ENCODE results near the gene ADAT3.
"Not testable (repeated sequence)": the region's sequence is repeated elsewhere in the genome, so short reads cannot be mapped to it uniquely, and the experiment has no call there.

The ADAT3 gene

DNA sequence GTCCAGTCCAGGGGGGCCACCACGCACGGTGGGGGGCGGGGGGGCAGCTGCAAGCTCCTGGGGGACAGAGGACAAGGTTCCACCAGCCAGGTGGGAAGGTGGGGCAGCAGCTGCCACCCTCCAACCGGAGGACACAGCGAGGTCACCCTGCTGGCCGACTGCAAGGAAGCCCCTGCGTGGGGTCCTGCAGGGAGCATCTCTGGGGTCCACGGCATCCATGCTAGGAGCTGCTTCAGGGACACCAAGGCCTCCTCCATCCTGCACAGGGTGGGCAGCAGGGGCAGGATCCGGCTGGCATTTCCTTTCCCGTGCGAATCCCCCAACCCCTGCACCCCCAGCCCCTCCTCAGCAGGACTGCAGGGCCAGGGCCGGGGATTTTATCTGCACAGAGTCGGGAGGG lies 33.6 kb upstream of the ADAT3 start:
- peaks cover 26 to 27% of the 10 kb centered on the region in 2 experiments for H3K4me1 ChIP-seq (ENCODE audit: control insufficient read depth in 1 of 2, insufficient read depth in 1 of 2, low read depth in 1 of 2, low read length in 1 of 2)

DNA sequence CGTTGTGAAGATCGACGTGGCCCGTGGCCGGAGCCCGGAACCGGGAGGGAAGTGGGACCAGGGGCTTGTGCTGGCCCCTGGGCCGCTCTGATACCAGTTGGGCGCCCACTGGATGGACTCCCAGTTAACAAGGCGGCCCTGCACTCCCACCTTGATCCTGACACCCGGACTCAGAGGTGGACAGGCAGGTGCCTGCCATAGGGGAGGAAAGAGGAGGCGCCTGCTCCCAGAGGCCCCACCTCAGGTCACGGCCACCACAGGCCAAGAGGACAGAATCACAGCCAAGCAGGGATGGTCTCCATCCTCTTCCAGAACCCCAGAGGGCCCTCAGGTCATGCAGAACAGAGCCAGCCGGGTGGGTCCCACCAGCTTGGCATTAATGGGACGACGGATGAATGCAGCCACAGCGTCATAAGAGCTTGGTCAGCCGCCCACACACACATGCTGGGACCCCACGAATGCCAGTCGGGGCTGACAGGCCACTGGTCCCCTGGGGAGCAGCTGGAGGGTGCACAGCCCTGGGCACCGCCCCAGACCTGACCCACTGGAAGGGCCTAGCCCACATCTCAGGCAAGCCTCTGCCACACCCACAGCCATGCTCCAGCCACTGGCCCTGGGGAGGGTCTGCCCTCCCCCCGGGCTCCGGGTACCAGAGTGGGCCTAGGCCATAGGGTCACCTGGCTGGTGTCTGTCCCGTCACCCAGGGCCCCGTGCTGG lies 32.2 kb upstream of the ADAT3 start:
- Histone ChIP-seq H3K36me3 (peaks cover 13% of the 10 kb centered on the region), H3K27ac (no peak overlapping the region), H3K4me3 (ENCODE audit: low read depth in 1 of 2, low read length in 1 of 2) (no peak overlapping the region), H3K9me3 (no peaks in the 10 kb centered on the region), H3K27me3 (no peaks in the 10 kb centered on the region), H3K4me1 (ENCODE audit: control insufficient read depth in 1 of 2, insufficient read depth in 1 of 2, low read depth in 1 of 2, low read length in 1 of 2) (peaks cover 27 to 30% of the 10 kb centered on the region in 2 experiments)
- TF ChIP-seq, protein P1, sequence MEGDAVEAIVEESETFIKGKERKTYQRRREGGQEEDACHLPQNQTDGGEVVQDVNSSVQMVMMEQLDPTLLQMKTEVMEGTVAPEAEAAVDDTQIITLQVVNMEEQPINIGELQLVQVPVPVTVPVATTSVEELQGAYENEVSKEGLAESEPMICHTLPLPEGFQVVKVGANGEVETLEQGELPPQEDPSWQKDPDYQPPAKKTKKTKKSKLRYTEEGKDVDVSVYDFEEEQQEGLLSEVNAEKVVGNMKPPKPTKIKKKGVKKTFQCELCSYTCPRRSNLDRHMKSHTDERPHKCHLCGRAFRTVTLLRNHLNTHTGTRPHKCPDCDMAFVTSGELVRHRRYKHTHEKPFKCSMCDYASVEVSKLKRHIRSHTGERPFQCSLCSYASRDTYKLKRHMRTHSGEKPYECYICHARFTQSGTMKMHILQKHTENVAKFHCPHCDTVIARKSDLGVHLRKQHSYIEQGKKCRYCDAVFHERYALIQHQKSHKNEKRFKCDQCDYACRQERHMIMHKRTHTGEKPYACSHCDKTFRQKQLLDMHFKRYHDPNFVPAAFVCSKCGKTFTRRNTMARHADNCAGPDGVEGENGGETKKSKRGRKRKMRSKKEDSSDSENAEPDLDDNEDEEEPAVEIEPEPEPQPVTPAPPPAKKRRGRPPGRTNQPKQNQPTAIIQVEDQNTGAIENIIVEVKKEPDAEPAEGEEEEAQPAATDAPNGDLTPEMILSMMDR (IDR thresholded peaks at IDR 0.05): no peak

More for the DNA sequence above, 33.6 kb upstream of the ADAT3 start:
- Histone ChIP-seq H3K4me3 (ENCODE audit: low read depth in 1 of 2, low read length in 1 of 2) (no peak overlapping the region), H3K27me3 (no peaks in the 10 kb centered on the region), H3K27ac (no peak overlapping the region), H3K36me3 (peaks cover 13% of the 10 kb centered on the region), H3K9me3 (no peaks in the 10 kb centered on the region)
- TF ChIP-seq, protein P1 (IDR thresholded peaks at IDR 0.05): no peak

DNA sequence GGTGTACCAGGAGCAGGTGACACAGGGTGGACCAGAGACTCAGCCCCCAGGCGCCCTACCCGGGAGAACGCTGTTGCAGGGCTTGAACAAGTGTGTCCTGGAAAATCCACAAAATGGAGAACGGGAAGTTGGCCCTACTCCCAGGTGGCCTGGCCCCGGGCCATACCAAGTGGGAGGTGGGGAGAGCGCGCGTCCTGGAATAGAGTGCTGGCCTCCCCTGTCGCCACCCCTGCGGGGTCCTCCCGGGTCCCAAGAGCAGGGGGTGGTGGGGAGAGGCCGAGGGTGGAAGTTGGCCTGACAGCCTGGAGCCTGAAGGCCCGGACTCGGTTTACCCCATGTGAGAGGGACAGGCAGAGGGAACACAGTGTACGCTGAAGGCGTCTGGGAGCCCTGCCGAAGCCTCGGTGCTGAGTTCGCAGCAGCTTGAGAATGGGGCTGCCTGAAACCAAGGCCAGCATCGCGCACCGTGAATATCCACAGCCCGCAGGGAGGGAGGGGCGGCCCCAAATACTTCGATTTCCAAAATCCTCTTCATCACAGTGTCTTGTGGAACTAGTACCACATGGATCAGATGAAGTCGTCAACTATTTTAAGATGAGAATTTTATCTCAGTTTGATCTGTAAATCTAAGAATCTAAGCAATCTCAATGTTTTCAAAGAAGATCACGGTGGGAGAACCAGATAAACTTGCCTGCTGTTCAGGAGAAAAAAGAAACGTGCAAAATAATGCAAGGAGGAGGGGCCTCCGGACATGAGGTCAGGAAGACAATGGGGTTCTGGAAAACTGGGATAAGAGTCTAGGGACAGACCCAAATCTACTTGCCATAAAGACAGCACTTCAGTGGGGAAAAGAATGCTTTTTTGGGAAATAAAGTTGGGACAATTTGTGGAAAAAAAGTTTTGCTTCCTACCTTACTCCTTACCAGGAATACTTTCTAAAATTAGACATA lies 31.4 kb upstream of the ADAT3 start:
- Histone ChIP-seq H3K27me3 (no peaks in the 10 kb centered on the region), H3K27ac (peak overlapping the region; percentile 95), H3K9me3 (no peaks in the 10 kb centered on the region), H3K4me1 (ENCODE audit: control insufficient read depth in 1 of 2, insufficient read depth in 1 of 2, low read depth in 1 of 2, low read length in 1 of 2) (peaks cover 27 to 30% of the 10 kb centered on the region in 2 experiments), H3K4me3 (ENCODE audit: low read depth in 1 of 2, low read length in 1 of 2) (peak overlapping the region in 1 of 2 experiments; percentile 90), H3K36me3 (peaks cover 18% of the 10 kb centered on the region)
- TF ChIP-seq, protein P1 (IDR thresholded peaks at IDR 0.05): no peak

DNA sequence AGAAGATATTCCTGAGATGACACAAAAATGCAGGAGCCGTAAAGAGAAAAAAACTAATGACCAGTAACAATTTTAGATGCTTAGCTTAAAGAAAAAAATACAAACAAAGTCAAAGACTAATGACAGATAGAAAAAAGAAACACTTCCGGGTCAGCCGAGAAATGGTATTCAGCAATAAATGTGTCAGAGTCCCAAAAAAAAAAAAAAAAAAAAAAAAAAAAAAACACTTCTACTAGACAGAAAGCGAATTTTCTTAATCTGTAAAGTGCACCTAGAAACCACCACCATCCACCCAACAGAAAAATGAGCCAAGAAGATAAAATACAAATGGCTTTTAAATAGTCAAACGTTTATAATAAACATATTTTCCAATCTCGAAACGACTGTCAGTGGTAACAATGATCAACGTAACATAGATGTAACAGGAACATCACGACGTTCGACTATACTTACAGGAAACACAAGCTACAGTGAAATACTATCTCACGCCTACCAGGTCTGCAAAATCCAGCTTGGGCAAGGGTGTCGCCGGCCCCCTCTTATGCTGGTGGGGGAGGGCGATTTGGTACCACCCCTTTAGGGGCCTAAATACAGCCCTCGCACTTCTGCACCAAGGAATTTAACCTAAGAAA lies 30.5 kb upstream of the ADAT3 start:
- Histone ChIP-seq H3K4me1 (ENCODE audit: control insufficient read depth in 1 of 2, insufficient read depth in 1 of 2, low read depth in 1 of 2, low read length in 1 of 2) (peaks cover 27 to 30% of the 10 kb centered on the region in 2 experiments), H3K4me3 (ENCODE audit: low read depth in 1 of 2, low read length in 1 of 2) (peak overlapping the region; percentile 90 to 91), H3K36me3 (peaks cover 21% of the 10 kb centered on the region), H3K27me3 (no peaks in the 10 kb centered on the region), H3K9me3 (no peaks in the 10 kb centered on the region), H3K27ac (peak overlapping the region; percentile 95)
- TF ChIP-seq, protein P1 (IDR thresholded peaks at IDR 0.05): no peak

DNA sequence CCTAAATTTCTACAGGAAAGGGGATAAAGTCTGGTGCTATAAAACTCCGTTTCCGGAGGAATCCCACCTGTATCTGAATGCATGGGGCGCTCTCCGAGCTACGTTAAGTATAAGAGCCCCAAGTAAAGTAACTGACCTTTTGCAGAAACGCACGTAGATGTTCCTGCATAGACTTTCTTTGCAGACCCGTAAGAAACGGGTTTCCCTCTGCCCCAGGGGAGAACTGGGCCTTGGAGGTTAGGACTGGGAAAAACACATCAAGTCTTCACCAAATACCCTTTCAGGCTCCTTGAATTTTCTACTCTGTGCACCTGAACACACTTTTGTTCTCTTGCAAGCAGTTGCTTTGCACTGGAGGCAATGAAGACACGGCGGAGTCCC lies 29.9 kb upstream of the ADAT3 start:
- Histone ChIP-seq H3K36me3 (peaks cover 26% of the 10 kb centered on the region), H3K4me1 (ENCODE audit: control insufficient read depth in 1 of 2, insufficient read depth in 1 of 2, low read depth in 1 of 2, low read length in 1 of 2) (peaks cover 27 to 30% of the 10 kb centered on the region in 2 experiments), H3K4me3 (ENCODE audit: low read depth in 1 of 2, low read length in 1 of 2) (peak overlapping the region; percentile 90 to 91), H3K27ac (peak overlapping the region; percentile 95)
- H3K9me3 ChIP-seq, H3K27me3 ChIP-seq: not testable (repeated sequence)
